Activated T-cell treated with anti-CD3 and anti-CD28 coated beads for 4 hours (primary cell): Measurements from ENCODE around the gene XPNPEP1.

Source experiments
- DNase-seq: peaks from one replicate; pipeline ENCODE4 v3.0.0-alpha.2; 2020

The XPNPEP1 gene

GRCh38 chr10:109947111-109947920, 24.0 kb upstream of the XPNPEP1 start:
- no peak for DNase-seq

GRCh38 chr10:109946680-109947079, 23.4 kb upstream of the XPNPEP1 start:
- no peak for DNase-seq

GRCh38 chr10:109945473-109946177, 22.3 kb upstream of the XPNPEP1 start:
- DNase-seq = no peak

- no peak for DNase-seq
Measured at GRCh38 chr10:109944613-109945012, 21.3 kb upstream of the XPNPEP1 start.

GRCh38 chr10:109941236-109941862, 18.0 kb upstream of the XPNPEP1 start:
- no peak for DNase-seq

DNA sequence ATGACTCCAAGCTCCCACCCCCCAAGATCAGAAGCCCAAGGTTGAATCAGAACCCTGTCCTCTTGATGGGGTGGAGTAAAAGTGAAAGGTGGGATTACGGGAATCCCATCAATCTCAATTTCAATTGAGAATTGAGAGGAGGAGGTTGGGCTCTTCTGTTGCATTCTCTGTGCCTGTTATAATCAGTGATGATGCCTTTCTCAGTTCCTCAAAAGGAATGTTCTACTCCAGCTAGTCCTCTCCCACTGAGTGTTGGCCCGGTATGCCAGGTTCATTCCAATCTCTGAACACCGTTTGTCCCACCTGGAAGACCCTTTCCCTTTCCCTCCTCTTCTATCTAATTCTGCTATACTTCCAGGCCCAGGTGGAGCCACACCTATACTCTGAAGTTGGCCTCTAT, 17.2 kb upstream of the XPNPEP1 start:
- no peak for DNase-seq

- DNase-seq = no peak
Measured at GRCh38 chr10:109940117-109940516, 16.8 kb upstream of the XPNPEP1 start.

GRCh38 chr10:109939315-109939961, 16.1 kb upstream of the XPNPEP1 start:
- DNase-seq = no peak

GRCh38 chr10:109937460-109938065, 14.3 kb upstream of the XPNPEP1 start:
- no peak for DNase-seq

GRCh38 chr10:109934958-109935793, 11.9 kb upstream of the XPNPEP1 start:
- no peak for DNase-seq

- no peak for DNase-seq
Measured at GRCh38 chr10:109933984-109934565, 10.8 kb upstream of the XPNPEP1 start.

DNA sequence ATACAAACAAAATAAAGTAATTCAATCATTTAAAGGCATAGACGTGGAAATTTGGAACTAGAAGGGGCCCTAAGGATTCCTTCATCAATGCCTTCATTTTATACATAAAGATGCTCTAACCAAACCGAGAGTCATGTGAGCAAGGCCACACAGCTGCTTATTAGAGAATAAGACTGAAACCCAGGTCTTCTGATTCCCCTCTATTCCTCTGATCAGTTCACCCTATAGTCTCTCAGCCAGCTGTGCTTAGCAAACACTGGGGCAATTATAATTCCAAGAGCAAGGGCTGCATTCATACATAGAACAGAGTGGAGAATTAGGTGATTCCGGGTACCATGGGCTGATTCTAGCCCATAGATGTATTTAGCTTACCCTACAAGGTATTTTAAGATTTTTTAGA, 9.7 kb upstream of the XPNPEP1 start:
- DNase-seq = no peak

GRCh38 chr10:109932391-109932790, 9.1 kb upstream of the XPNPEP1 start:
- DNase-seq = no peak

DNA sequence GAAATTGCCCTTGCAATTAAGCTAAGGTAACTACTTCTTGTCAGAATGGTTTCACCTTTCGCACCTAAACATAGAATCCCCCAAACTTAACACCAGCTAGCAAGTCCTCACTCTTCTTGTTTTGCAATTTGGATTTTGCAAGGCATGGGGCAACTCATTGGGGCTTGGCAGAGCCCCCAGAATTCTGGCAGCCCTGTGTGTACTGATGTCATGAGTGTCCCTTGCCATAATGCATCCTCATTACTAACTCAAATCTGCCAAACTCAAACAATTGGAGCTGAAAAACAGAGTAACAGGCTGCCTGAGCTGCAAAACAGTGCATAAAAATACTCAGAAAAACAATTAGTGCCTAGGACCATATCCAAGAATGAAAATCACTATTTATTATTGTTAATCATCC, 7.9 kb upstream of the XPNPEP1 start:
- no peak for DNase-seq

GRCh38 chr10:109929501-109930219, 6.3 kb upstream of the XPNPEP1 start:
- DNase-seq = no peak

DNA sequence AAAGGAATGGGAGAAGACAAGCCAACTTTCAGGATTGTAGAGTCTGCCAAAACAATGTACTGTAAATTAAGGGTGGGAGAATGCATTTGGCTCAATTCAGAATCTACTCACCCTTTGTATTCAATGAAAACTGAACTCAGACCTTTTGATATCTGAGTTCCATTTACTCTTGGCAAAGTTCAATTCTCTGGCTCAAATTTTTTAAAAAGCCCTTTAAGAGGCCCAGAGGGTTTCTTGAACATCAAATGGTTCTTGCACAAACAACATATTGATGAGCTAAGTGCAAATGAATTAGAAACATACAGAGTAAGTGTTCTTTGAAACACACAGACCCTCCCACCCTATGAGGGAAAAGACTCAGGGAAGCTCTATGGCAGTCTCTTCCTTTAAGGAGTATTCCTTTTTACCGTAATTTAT, 5.2 kb upstream of the XPNPEP1 start:
- DNase-seq = no peak

DNA sequence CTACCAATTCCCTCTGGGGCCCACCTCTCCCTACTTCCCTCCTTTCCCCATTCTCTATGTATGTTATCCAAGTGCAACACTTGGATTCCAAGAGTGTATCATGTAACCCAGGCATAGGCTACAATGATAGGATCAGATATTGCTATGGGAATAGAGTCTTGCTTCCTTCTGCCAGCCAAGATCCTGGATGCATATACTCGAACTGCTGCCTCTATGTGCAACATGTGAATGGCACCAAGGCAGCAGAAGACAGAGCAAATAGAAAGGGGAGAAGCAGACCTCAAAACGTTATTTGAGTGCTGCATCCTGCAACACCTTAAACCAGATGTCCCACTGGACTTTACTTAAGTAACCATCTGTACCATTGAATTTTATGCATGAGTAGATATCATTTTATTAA, 3.5 kb upstream of the XPNPEP1 start:
- no peak for DNase-seq

DNA sequence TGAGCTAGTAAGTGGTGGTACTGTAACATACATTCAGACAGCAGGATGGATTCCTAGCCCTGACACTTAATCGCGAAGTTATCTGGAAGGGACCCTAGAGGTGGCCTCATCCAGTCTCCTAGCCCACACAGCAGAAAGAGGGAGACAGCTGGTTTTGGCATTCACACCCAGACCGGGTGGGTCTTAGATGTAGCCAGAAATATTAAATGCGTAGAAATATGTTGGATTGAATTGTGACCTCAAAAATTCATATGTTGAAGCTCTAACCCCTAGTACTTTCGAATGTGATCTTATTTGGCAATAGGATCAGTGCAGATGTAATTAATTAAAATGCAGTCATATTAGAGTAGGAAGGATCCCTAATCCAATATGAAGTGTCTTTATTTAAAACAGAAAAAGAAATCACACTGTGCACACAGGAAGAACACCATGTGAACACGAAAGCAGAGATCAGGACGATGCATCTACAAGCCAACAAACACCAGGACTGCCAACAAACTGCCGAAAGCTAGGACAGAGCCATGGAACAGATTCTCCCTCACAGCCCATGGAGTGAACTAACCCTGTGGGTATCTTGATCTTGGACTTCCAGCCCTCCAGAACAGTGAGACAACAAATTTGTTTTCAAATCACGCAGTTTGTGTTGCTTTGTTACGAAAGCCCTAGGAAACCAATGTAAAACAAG, 2.9 kb upstream of the XPNPEP1 start:
- DNase-seq = no peak

DNA sequence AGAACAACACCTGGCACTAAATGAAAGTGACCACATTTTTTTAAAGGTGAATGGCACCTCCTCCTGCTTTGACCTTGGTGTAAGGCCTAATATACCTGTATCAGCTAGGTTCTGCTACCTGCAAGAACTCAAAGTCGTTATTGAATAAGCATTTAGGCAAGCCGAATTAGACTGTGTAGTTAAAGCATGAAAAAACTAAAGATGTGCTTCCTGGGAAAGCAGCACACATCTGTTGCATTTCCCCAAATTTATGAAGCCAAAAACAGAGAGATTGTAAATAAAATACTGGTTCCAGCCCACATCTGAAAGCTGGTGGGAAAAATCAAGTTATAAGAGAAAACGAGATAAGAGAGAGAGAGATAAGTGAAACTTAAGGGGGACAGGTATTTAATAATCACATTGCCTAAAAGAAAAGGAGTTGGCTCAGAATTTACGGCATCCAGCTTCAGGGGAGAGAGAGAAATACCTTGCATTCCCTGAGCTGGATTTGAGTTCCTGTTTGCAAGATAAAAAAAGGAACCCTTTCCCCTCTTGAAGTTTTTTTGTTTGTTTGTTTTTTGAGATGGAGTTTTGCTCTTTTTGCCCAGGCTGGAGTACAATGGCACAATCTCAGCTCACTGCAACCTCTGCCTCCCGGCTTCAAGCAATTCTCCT, 1.8 kb upstream of the XPNPEP1 start:
- no peak for DNase-seq

DNA sequence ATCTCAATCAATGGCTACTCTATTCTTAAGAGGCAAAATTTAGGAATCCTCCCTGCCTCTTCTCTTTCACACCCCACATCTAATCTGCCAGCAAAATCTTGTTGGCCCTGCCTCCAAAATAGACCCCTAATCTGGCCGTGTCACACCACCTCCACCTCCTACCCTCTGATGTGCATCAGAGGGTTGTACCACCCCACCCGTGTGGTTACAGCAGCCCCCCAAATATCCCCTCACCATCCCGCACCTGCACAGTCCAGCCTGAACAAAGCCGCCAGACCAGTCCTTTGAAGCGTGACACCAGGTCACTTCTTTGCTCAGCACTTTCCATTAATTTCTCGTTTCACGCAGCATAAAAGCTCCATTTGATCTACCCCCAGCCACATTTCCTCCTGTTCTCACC, 776 bp upstream of the XPNPEP1 start:
- DNase-seq = no peak
